Measurements from ENCODE around the gene FCMR.

- TF ChIP-seq, protein P1, sequence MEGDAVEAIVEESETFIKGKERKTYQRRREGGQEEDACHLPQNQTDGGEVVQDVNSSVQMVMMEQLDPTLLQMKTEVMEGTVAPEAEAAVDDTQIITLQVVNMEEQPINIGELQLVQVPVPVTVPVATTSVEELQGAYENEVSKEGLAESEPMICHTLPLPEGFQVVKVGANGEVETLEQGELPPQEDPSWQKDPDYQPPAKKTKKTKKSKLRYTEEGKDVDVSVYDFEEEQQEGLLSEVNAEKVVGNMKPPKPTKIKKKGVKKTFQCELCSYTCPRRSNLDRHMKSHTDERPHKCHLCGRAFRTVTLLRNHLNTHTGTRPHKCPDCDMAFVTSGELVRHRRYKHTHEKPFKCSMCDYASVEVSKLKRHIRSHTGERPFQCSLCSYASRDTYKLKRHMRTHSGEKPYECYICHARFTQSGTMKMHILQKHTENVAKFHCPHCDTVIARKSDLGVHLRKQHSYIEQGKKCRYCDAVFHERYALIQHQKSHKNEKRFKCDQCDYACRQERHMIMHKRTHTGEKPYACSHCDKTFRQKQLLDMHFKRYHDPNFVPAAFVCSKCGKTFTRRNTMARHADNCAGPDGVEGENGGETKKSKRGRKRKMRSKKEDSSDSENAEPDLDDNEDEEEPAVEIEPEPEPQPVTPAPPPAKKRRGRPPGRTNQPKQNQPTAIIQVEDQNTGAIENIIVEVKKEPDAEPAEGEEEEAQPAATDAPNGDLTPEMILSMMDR (IDR thresholded peaks at IDR 0.05; ENCODE audit: low read depth, low read length, missing input control), result no peak
- no peak for TF ChIP-seq MAX (IDR thresholded peaks at IDR 0.05)
Observed at GRCh38 chr1:206867716-206868115, 54.0 kb downstream of the FCMR start.

All from liver (tissue), 2 donors.